Prostate gland (tissue), 2 donors: Measurements from ENCODE around the gene EHMT2. TPM values are rescaled to one million over a fixed set of nuclear protein-coding genes. Genes with fewer than 3 reads are reported as not detected.
A peak's percentile ranks its signal among the peaks of the same experiment; 100 is the strongest.

ENCODE experiments used
- DNase-seq: peaks from one replicate; pipeline ENCODE4 v3.0.0-alpha.2; 2019; ENCODE audit warnings: low spot score
- H3K27ac ChIP-seq, 2 donors: fragments of 200-600 bp; sonication (generic); 2 replicates each; pipeline ENCODE4 v1.5.1; 2017 to 2019
- H3K27me3 ChIP-seq: fragments of 200-600 bp; sonication (generic); replicated peaks from 2 replicates; pipeline ENCODE4 v1.5.1; 2019; ENCODE audit not compliant: insufficient read depth
- H3K36me3 ChIP-seq, 2 donors: fragments of 200-600 bp; sonication (generic); 1 replicate in 1 of 2; 2 replicates in 1 of 2; pipeline versions ENCODE4 v1.5.1 to v1.8.1; 2017 to 2019
- H3K4me1 ChIP-seq: fragments of 200-600 bp; sonication (generic); replicated peaks from 2 replicates; pipeline ENCODE4 v1.5.1; 2019
- H3K4me3 ChIP-seq, 2 donors: fragments of 200-600 bp; sonication (generic); 2 replicates each; pipeline ENCODE4 v1.5.1; 2017 to 2019
- H3K9me3 ChIP-seq: fragments of 200-600 bp; sonication (generic); 2 replicates; pipeline ENCODE4 v1.5.1; 2017
- CTCF ChIP-seq, 4 experiments: fragments of 200-600 bp in 2 of 4; fragments of 450-650 bp in 2 of 4; sonication (generic) in 2 of 4; IDR thresholded peaks; 1 replicate in 3 of 4; 2 replicates in 1 of 4; pipeline ENCODE4 v1.5.1; 2016 to 2019; ENCODE audit warnings: antibody characterized with exemption in 4 of 4, mild to moderate bottlenecking in 2 of 4, moderate library complexity in 2 of 4
- POLR2A ChIP-seq: fragments of 450-650 bp; IDR thresholded peaks from one replicate; pipeline ENCODE4 v1.6.1; 2016; ENCODE audit warnings: antibody characterized with exemption, mild to moderate bottlenecking
- POLR2AphosphoS5 ChIP-seq: sonication (generic); formaldehyde crosslinking; IDR thresholded peaks from one replicate; pipeline ENCODE4 v1.6.1; 2017; ENCODE audit warnings: antibody characterized with exemption
- WGBS: methylation state at CpG from one replicate; pipeline ENCODE4 v1.1.5; 2018; 5-methylcytosine and 5-hydroxymethylcytosine counted together
- intact Hi-C: fragments of 100-400 bp; cut with DNase I; formaldehyde crosslinking; loops from one replicate; pipeline ENCODE4 v1.14.2; 2022
- total RNA-seq, 2 donors: library from RNA; depleted of rRNA; stranded (reverse); fragments of >200 nt; gene quantifications; one replicate each; pipeline ENCODE4 v1.1.0, GENCODE V29; 2016

Gene EHMT2
- 10 to 100 TPM; 53.6 to 92.8 TPM for total RNA-seq

- DNase-seq = peak; percentile 84
- Histone ChIP-seq H3K27ac (peak within 1 kb of the TSS; percentile 89 to 93), H3K9me3 (no peaks in the 10 kb centered on the region), H3K27me3 (no peaks in the 10 kb centered on the region), H3K36me3 (no peaks in the 10 kb centered on the region), H3K4me1 (peaks cover 2% of the 10 kb centered on the region), H3K4me3 (peak within 1 kb of the TSS; percentile 86 to 99)
- peak; percentile 85 for TF ChIP-seq POLR2A
- TF ChIP-seq CTCF (IDR thresholded peaks at IDR 0.05) = peak in 2 of 4 experiments; percentile 35 to 58
- TF ChIP-seq POLR2AphosphoS5 = peak; percentile 86
- intact Hi-C loops = loop anchor here (2.0 to 5.0 kb wide), 3 partner anchors 33 to 280 kb away; partner anchors contain the start of genes AGPAT1, DDAH2 and RNF5
- under 1% methylated on average over 23 of the region's 49 CpGs for WGBS
Observed at GRCh38 chr6:31897612-31898382, at the start of gene EHMT2. EHMT2 (minus strand) TSS chr6:31897698; CDS start chr6:31897677, 21 bp downstream.

DNA sequence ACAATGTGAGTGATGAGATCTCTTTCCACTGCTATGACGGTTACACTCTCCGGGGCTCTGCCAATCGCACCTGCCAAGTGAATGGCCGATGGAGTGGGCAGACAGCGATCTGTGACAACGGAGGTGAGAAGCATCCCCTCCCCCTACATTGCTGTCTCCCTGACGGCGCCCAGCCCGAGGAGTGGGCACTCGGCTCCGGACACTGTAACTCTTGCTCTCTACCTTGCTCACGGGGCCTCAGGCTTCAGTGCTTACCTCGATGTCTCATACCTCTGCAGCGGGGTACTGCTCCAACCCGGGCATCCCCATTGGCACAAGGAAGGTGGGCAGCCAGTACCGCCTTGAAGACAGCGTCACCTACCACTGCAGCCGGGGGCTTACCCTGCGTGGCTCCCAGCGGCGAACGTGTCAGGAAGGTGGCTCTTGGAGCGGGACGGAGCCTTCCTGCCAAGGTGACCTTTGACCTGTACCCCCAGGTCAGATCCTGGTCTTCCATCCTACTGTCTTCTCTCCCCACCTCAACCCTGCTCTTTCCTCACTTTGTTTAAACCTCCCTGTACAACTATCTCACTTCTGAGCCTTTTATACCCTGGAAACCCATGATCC lies 49.7 kb upstream of the EHMT2 start:
- H3K4me3 ChIP-seq = no peak overlapping the region
- no peak for DNase-seq
- no peak for TF ChIP-seq POLR2A
- no peaks in the 10 kb centered on the region for H3K36me3 ChIP-seq
- WGBS = 83% methylated on average over 24 of the region's 24 CpGs
- peaks cover 13% of the 10 kb centered on the region for H3K4me1 ChIP-seq
- no peaks in the 10 kb centered on the region for H3K9me3 ChIP-seq
- no peak overlapping the region for H3K27ac ChIP-seq
- H3K27me3 ChIP-seq = no peaks in the 10 kb centered on the region
- intact Hi-C loops = loop anchor here (5.0 kb wide), 1 partner anchor 265 kb away; the partner anchor contains the start of gene LY6G5C

DNA sequence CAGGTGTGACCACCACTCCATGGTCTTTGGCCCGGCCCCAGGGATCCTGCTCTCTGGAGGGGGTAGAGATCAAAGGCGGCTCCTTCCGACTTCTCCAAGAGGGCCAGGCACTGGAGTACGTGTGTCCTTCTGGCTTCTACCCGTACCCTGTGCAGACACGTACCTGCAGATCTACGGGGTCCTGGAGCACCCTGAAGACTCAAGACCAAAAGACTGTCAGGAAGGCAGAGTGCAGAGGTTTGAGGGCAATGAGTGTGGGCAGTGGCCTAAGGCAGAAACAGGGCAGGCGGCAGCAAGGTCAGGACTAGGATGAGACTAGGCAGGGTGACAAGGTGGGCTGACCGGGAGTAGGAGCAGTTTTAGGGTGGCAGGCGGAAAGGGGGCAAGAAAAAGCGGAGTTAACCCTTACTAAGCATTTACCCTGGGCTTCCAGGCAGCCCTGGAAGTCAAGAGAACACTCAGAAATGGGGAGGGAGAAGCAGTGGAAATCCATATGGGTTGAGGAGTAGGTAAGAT lies 48.9 kb upstream of the EHMT2 start:
- WGBS = 81% methylated on average over 11 of the region's 11 CpGs
- Histone ChIP-seq H3K9me3 (no peaks in the 10 kb centered on the region), H3K4me1 (peaks cover 13% of the 10 kb centered on the region), H3K27ac (peak overlapping the region; percentile 84 to 85), H3K27me3 (no peaks in the 10 kb centered on the region), H3K36me3 (no peaks in the 10 kb centered on the region), H3K4me3 (no peak overlapping the region)
- TF ChIP-seq POLR2AphosphoS5 (no peak), POLR2A (no peak)
- DNase-seq = no peak
- intact Hi-C loops = loop anchor here (5.0 kb wide), 1 partner anchor 264 kb away; the partner anchor contains the start of gene LY6G5C

DNA sequence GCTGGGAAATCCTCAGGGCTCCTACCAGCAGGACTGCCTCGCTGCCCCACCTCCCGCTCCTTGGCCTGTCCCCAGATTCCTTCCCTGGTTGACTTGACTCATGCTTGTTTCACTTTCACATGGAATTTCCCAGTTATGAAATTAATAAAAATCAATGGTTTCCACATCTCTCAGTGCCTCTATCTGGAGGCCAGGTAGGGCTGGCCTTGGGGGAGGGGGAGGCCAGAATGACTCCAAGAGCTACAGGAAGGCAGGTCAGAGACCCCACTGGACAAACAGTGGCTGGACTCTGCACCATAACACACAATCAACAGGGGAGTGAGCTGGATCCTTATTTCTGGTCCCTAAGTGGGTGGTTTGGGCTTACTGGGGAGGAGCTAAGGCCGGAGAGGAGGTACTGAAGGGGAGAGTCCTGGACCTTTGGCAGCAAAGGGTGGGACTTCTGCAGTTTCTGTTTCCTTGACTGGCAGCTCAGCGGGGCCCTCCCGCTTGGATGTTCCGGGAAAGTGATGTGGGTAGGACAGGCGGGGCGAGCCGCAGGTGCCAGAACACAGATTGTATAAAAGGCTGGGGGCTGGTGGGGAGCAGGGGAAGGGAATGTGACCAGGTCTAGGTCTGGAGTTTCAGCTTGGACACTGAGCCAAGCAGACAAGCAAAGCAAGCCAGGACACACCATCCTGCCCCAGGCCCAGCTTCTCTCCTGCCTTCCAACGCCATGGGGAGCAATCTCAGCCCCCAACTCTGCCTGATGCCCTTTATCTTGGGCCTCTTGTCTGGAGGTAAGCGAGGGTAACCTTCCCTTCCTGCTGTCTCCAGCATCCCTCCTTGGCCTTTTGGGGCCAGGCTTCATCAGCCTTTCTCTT lies 48.2 kb upstream of the EHMT2 start, which contains the start of gene CFB:
CFB (plus strand) TSS at position 589 of the 863 bp plus-strand sequence; CDS start at position 716, 127 bp downstream.
- WGBS = 33% methylated on average over 11 of the region's 11 CpGs
- intact Hi-C loops = loop anchor here (5.0 kb wide), 1 partner anchor 263 kb away; the partner anchor contains the start of gene LY6G5C
- peak; percentile 83 for DNase-seq

More for the DNA sequence above, 48.2 kb upstream of the EHMT2 start, which contains the start of gene CFB:
- H3K4me1 ChIP-seq = peaks cover 13% of the 10 kb centered on the region
- H3K9me3 ChIP-seq = no peaks in the 10 kb centered on the region
- no peaks in the 10 kb centered on the region for H3K36me3 ChIP-seq
- peak in 1 of 4 experiments; percentile 3 for TF ChIP-seq CTCF (IDR thresholded peaks at IDR 0.05)
- TF ChIP-seq POLR2A = peak; percentile 63
- TF ChIP-seq POLR2AphosphoS5 = peak; percentile 75
- no peaks in the 10 kb centered on the region for H3K27me3 ChIP-seq
- peak within 1 kb of the TSS; percentile 84 to 85 for H3K27ac ChIP-seq
- H3K4me3 ChIP-seq = no peak within 1 kb of the TSS
